Neural progenitor cell (in vitro differentiated cells): Measurements from ENCODE around the gene ASTN2. TPM values are rescaled to one million over a fixed set of nuclear protein-coding genes. Genes with fewer than 3 reads are reported as not detected.

Experiments
- DNase-seq: peaks from one replicate; pipeline ENCODE4 v3.0.0-alpha.2; 2016; ENCODE audit warnings: low spot score
- H2AFZ ChIP-seq: fragments of 200-600 bp; sonication (generic); replicated peaks from 2 replicates; pipeline ENCODE4 v1.6.1; 2016; ENCODE audit warnings: antibody characterized with exemption
- H3F3A ChIP-seq: fragments of 200-600 bp; sonication (generic); 2 replicates; pipeline ENCODE4 v1.6.1; 2016; ENCODE audit warnings: antibody characterized with exemption, low read depth
- H3K27ac ChIP-seq: fragments of 200-600 bp; sonication (generic); 2 replicates; pipeline ENCODE4 v1.5.1; 2016; ENCODE audit warnings: mild to moderate bottlenecking
- H3K27me3 ChIP-seq: fragments of 200-600 bp; sonication (generic); 2 replicates; pipeline ENCODE4 v1.6.1; 2016; ENCODE audit warnings: mild to moderate bottlenecking, moderate library complexity
- H3K36me3 ChIP-seq: fragments of 200-600 bp; sonication (generic); 2 replicates; pipeline ENCODE4 v1.5.1; 2016
- H3K4me1 ChIP-seq: fragments of 200-600 bp; sonication (generic); 2 replicates; pipeline ENCODE4 v1.6.1; 2016; ENCODE audit warnings: mixed run types
- H3K4me2 ChIP-seq: fragments of 200-600 bp; sonication (generic); 2 replicates; pipeline ENCODE4 v1.6.1; 2016
- H3K4me3 ChIP-seq: fragments of 200-600 bp; sonication (generic); 2 replicates; pipeline ENCODE4 v1.5.1; 2016
- H3K79me2 ChIP-seq: fragments of 200-600 bp; sonication (generic); 2 replicates; pipeline ENCODE4 v1.6.1; 2016; ENCODE audit warnings: low read depth
- H3K9ac ChIP-seq: fragments of 200-600 bp; sonication (generic); 2 replicates; pipeline ENCODE4 v1.6.1; 2016
- H3K9me3 ChIP-seq: fragments of 200-600 bp; sonication (generic); 2 replicates; pipeline ENCODE4 v1.5.1; 2016; ENCODE audit warnings: low read depth
- H4K20me1 ChIP-seq: fragments of 200-600 bp; sonication (generic); 2 replicates; pipeline ENCODE4 v1.6.1; 2016; ENCODE audit warnings: low read depth
- H3K27ac Mint-ChIP-seq: 3 replicates; pipeline ENCODE4 v1.8.0; 2021; ENCODE audit warnings: mixed read lengths
- H3K27me3 Mint-ChIP-seq: 2 replicates; pipeline ENCODE4 v1.8.0; 2022; ENCODE audit warnings: low read depth, mild to moderate bottlenecking, inconsistent platforms, moderate library complexity, mixed read lengths; ENCODE audit not compliant: insufficient read depth
- H3K36me3 Mint-ChIP-seq: 3 replicates; pipeline ENCODE4 v1.8.0; 2021; ENCODE audit warnings: mixed read lengths
- H3K4me1 Mint-ChIP-seq: 3 replicates; pipeline ENCODE4 v1.8.0; 2021; ENCODE audit warnings: mixed read lengths
- H3K4me3 Mint-ChIP-seq: 3 replicates; pipeline ENCODE4 v1.8.0; 2021; ENCODE audit warnings: mild to moderate bottlenecking, moderate library complexity, mixed read lengths
- H3K9me3 Mint-ChIP-seq: 3 replicates; pipeline ENCODE4 v1.8.0; 2020; ENCODE audit warnings: mixed read lengths
- CTCF ChIP-seq: fragments of 200-600 bp; sonication (generic); IDR thresholded peaks from 2 replicates; pipeline ENCODE4 v1.5.1; 2017; ENCODE audit warnings: antibody characterized with exemption, mild to moderate bottlenecking
- EZH2 ChIP-seq: fragments of 200-600 bp; sonication (generic); IDR thresholded peaks from 2 replicates; pipeline ENCODE4 v1.6.1; 2017; ENCODE audit warnings: antibody characterized with exemption, mild to moderate bottlenecking, moderate library complexity
- EZH2phosphoT487 ChIP-seq: fragments of 200-600 bp; sonication (generic); IDR thresholded peaks from 2 replicates; pipeline ENCODE4 v1.6.1; 2017; ENCODE audit warnings: antibody characterized with exemption
- total RNA-seq: library from RNA; depleted of rRNA; stranded (reverse); fragments of >200 nt; gene quantifications from 2 replicates; pipeline ENCODE4 v1.2.3, GENCODE V29; 2015; ENCODE audit warnings: low replicate concordance

ASTN2 gene
- total RNA-seq, 1 donor from 2014 or later = 8.0 TPM

- no peaks in the 10 kb centered on the region for H3K36me3 ChIP-seq
- no peaks in the 10 kb centered on the region for H3K4me1 ChIP-seq
- no peak for TF ChIP-seq CTCF
- TF ChIP-seq EZH2phosphoT487 = no peak
- TF ChIP-seq EZH2 = no peak
- H3K27ac Mint-ChIP-seq = no peak overlapping the region
- H2AFZ ChIP-seq = no peak overlapping the region
- H3K27me3 ChIP-seq = no peaks in the 10 kb centered on the region
- no peak overlapping the region for H3K4me3 ChIP-seq
- no peaks in the 10 kb centered on the region for H3F3A ChIP-seq
- no peaks in the 10 kb centered on the region for H3K27me3 Mint-ChIP-seq
- no peaks in the 10 kb centered on the region for H3K36me3 Mint-ChIP-seq
- no peak for DNase-seq
- no peak overlapping the region for H3K27ac ChIP-seq
- H3K9me3 ChIP-seq = no peaks in the 10 kb centered on the region
- no peak overlapping the region for H3K4me3 Mint-ChIP-seq
- no peak overlapping the region for H3K4me2 ChIP-seq
- no peaks in the 10 kb centered on the region for H3K9me3 Mint-ChIP-seq
- H3K4me1 Mint-ChIP-seq = peaks cover 4% of the 10 kb centered on the region
- H3K79me2 ChIP-seq = no peaks in the 10 kb centered on the region
- H3K9ac ChIP-seq = no peak overlapping the region
- no peaks in the 10 kb centered on the region for H4K20me1 ChIP-seq
Measured at GRCh38 chr9:116409638-116410037, 1005.2 kb downstream of the ASTN2 start.

- Mint-ChIP-seq H3K4me1 (peaks cover 4% of the 10 kb centered on the region), H3K27ac (no peak overlapping the region), H3K27me3 (no peaks in the 10 kb centered on the region), H3K9me3 (no peaks in the 10 kb centered on the region), H3K4me3 (no peak overlapping the region), H3K36me3 (no peaks in the 10 kb centered on the region)
- H3K9ac ChIP-seq = no peak overlapping the region
- H3F3A ChIP-seq = no peaks in the 10 kb centered on the region
- no peak overlapping the region for H3K27ac ChIP-seq
- H3K4me3 ChIP-seq = no peak overlapping the region
- no peaks in the 10 kb centered on the region for H3K9me3 ChIP-seq
- H4K20me1 ChIP-seq = no peaks in the 10 kb centered on the region
- no peak overlapping the region for H3K4me2 ChIP-seq
- no peaks in the 10 kb centered on the region for H3K27me3 ChIP-seq
- TF ChIP-seq CTCF (no peak), EZH2 (no peak), EZH2phosphoT487 (no peak)
- no peaks in the 10 kb centered on the region for H3K36me3 ChIP-seq
- H2AFZ ChIP-seq = no peak overlapping the region
- no peaks in the 10 kb centered on the region for H3K4me1 ChIP-seq
- H3K79me2 ChIP-seq = no peaks in the 10 kb centered on the region
- DNase-seq = no peak
Measured at GRCh38 chr9:116409129-116409528, 1005.7 kb downstream of the ASTN2 start.

GRCh38 chr9:116406469-116406868, 1008.4 kb downstream of the ASTN2 start:
- H3K79me2 ChIP-seq = no peaks in the 10 kb centered on the region
- H3K4me1 ChIP-seq = no peaks in the 10 kb centered on the region
- H3K4me2 ChIP-seq = no peak overlapping the region
- no peak overlapping the region for H3K9ac ChIP-seq
- TF ChIP-seq CTCF (no peak), EZH2 (no peak), EZH2phosphoT487 (no peak)
- Mint-ChIP-seq H3K36me3 (no peaks in the 10 kb centered on the region), H3K27ac (no peak overlapping the region), H3K4me3 (no peak overlapping the region), H3K27me3 (no peaks in the 10 kb centered on the region), H3K9me3 (no peaks in the 10 kb centered on the region), H3K4me1 (peaks cover 4% of the 10 kb centered on the region)
- H4K20me1 ChIP-seq = no peaks in the 10 kb centered on the region
- H3K27me3 ChIP-seq = no peaks in the 10 kb centered on the region
- DNase-seq = no peak
- no peaks in the 10 kb centered on the region for H3F3A ChIP-seq
- no peak overlapping the region for H2AFZ ChIP-seq
- H3K9me3 ChIP-seq = no peaks in the 10 kb centered on the region
- H3K4me3 ChIP-seq = no peak overlapping the region
- no peaks in the 10 kb centered on the region for H3K36me3 ChIP-seq
- H3K27ac ChIP-seq = no peak overlapping the region

- H3K9me3 Mint-ChIP-seq = no peaks in the 10 kb centered on the region
Measured at GRCh38 chr9:116405321-116405720, 1009.5 kb downstream of the ASTN2 start.

More at GRCh38 chr9:116405321-116405720, 1009.5 kb downstream of the ASTN2 start:
- no peak for DNase-seq
- no peak overlapping the region for H3K4me3 Mint-ChIP-seq
- Histone ChIP-seq H2AFZ (no peak overlapping the region), H3K4me2 (no peak overlapping the region), H4K20me1 (no peaks in the 10 kb centered on the region), H3K27ac (no peak overlapping the region), H3K4me1 (no peaks in the 10 kb centered on the region), H3K9me3 (no peaks in the 10 kb centered on the region), H3K4me3 (no peak overlapping the region), H3K36me3 (no peaks in the 10 kb centered on the region), H3K79me2 (no peaks in the 10 kb centered on the region), H3F3A (no peaks in the 10 kb centered on the region), H3K27me3 (no peaks in the 10 kb centered on the region), H3K9ac (no peak overlapping the region)
- H3K27ac Mint-ChIP-seq = no peak overlapping the region
- TF ChIP-seq EZH2phosphoT487 (no peak), CTCF (no peak), EZH2 (no peak)
- no peaks in the 10 kb centered on the region for H3K27me3 Mint-ChIP-seq
- no peaks in the 10 kb centered on the region for H3K36me3 Mint-ChIP-seq
- H3K4me1 Mint-ChIP-seq = no peaks in the 10 kb centered on the region
